GM12891 (cell line): Measurements from ENCODE around the gene ERFL.

ENCODE experiments used
- POLR2A ChIP-seq: IDR thresholded peaks from 2 replicates; pipeline ENCODE4 v1.6.1; 2011; ENCODE audit warnings: low read depth, low read length, control low read depth
- TAF1 ChIP-seq: IDR thresholded peaks from 2 replicates; pipeline ENCODE4 v1.6.1; 2011; ENCODE audit warnings: low read depth, low read length, control low read depth

DNA sequence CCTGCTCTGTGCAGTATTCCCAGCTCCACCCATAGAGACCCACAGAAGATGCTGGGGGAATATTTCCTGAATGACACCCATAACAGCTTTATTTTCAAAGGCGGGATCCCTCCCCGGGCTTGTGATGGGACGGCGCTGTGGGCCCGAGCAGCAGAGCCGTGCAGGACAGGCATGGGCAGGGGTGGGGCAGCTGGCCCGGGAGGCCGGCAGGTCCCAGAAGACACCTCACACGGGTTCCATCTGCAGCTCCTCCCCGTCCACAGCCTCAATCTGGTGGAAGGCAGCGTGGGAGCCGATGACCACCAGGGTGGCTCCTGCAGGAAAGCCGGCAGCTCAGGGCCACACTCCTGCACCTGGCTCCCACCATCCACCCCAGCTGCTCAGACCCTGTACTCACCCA lies 28.4 kb upstream of the ERFL start:
- TF ChIP-seq TAF1 (no peak), POLR2A (no peak)
